Measurements from ENCODE around the gene BICD2. TPM values are rescaled to one million over a fixed set of nuclear protein-coding genes. Genes with fewer than 3 reads are reported as not detected.

Gene BICD2
- total RNA-seq, 1 experiment from 2014 or later, result 30.1 TPM

GRCh38 chr9:92664394-92665152, 100.1 kb downstream of the BICD2 start:
- in situ Hi-C loops (cut with HindIII; ENCODE audit: low pct_unique_long_range_greater_than_20kb, low sequenced_read_pairs), result no loop called here
- DNase-seq (ENCODE audit: low read depth), result no peak

- no peak for DNase-seq (ENCODE audit: low read depth)
- in situ Hi-C loops (cut with HindIII; ENCODE audit: low pct_unique_long_range_greater_than_20kb, low sequenced_read_pairs), result no loop called here
Observed at GRCh38 chr9:92663951-92664350, 100.7 kb downstream of the BICD2 start.

- no peak for DNase-seq (ENCODE audit: low read depth)
- in situ Hi-C loops (cut with HindIII; ENCODE audit: low pct_unique_long_range_greater_than_20kb, low sequenced_read_pairs), result no loop called here
Observed at GRCh38 chr9:92663126-92663525, 101.5 kb downstream of the BICD2 start.

- DNase-seq (ENCODE audit: low read depth), result no peak
- in situ Hi-C loops (cut with HindIII; ENCODE audit: low pct_unique_long_range_greater_than_20kb, low sequenced_read_pairs), result no loop called here
Observed at GRCh38 chr9:92661743-92662142, 102.9 kb downstream of the BICD2 start.

Other genes with a start within 250 kb of the BICD2 start
- gene ECM2, start 228.8 kb downstream of the BICD2 start, total RNA-seq (2014; rRNA removed; shearing (Covaris generic); ENCODE audit: low replicate concordance), result not detected in 2 replicates
- gene IPPK, start 94.7 kb downstream of the BICD2 start, total RNA-seq (2014; rRNA removed; shearing (Covaris generic); ENCODE audit: low replicate concordance), result 7.9 and 10.9 TPM in 2 replicates
- gene ZNF484, start 113.2 kb upstream of the BICD2 start, total RNA-seq (2014; rRNA removed; shearing (Covaris generic); ENCODE audit: low replicate concordance), result 2.2 and 5.2 TPM in 2 replicates
- gene FGD3, start 182.7 kb upstream of the BICD2 start, total RNA-seq (2014; rRNA removed; shearing (Covaris generic); ENCODE audit: low replicate concordance), result 0.96 TPM in 1 of 2 replicates, not detected in the other

All from Caki2 (cell line).